AG09309 (cell line): ENCODE measurements around the gene ACOT11.

Experiments
- DNase-seq: peaks from one replicate; pipeline ENCODE4 v3.0.0-alpha.2; 2010; ENCODE audit warnings: low read depth
- H3K4me3 ChIP-seq: 2 replicates; pipeline ENCODE4 v1.5.1; 2011; ENCODE audit warnings: mild to moderate bottlenecking, low read depth, low read length, moderate library complexity; ENCODE audit not compliant: control insufficient read depth
- CTCF ChIP-seq: IDR thresholded peaks from 2 replicates; pipeline ENCODE4 v1.5.1; 2011; ENCODE audit warnings: mild to moderate bottlenecking, low read depth, low read length, inconsistent platforms; ENCODE audit not compliant: insufficient read depth, control insufficient read depth; ENCODE audit errors: missing control alignments

Gene ACOT11

GRCh38 chr1:54610601-54611580 is 62.9 kb downstream of the ACOT11 start:
- no peak for DNase-seq
- no peak for TF ChIP-seq CTCF
- no peak overlapping the region for H3K4me3 ChIP-seq

DNA sequence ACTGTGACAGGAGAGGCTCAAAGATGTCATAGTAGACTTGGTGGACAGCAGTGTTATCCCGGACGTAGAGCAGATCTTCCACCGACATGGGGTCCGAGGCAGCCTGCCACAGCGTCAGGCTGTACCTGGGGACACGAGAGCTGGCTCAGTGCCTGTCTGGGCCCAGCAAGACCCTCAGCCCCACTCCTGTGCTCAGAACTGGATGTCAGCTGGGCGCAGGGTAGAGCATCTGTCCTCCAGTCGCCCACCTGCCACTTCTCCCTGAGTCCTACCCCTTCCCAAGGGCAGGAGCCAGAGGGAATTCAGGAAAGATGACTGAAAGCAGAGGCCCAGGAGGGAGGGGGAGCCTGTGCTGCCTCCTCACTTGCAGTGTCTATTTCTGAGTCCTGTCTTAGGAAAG is 63.6 kb downstream of the ACOT11 start:
- no peak for TF ChIP-seq CTCF
- DNase-seq, result no peak
- H3K4me3 ChIP-seq, result no peak overlapping the region

GRCh38 chr1:54614024-54614423 is 66.0 kb downstream of the ACOT11 start:
- no peak for TF ChIP-seq CTCF
- no peak overlapping the region for H3K4me3 ChIP-seq
- no peak for DNase-seq

GRCh38 chr1:54614563-54614962 is 66.5 kb downstream of the ACOT11 start:
- DNase-seq, result no peak
- no peak for TF ChIP-seq CTCF

GRCh38 chr1:54615531-54616279 is 67.7 kb downstream of the ACOT11 start:
- no peak for DNase-seq
- H3K4me3 ChIP-seq, result no peak overlapping the region
- TF ChIP-seq CTCF, result no peak

More at GRCh38 chr1:54614563-54614962, 66.5 kb downstream of the ACOT11 start:
- H3K4me3 ChIP-seq, result no peak overlapping the region

- no peak for DNase-seq
- no peak overlapping the region for H3K4me3 ChIP-seq
- no peak for TF ChIP-seq CTCF
Measured at GRCh38 chr1:54619749-54620148, 71.7 kb downstream of the ACOT11 start.
